GM18909 (cell line): Measurements from ENCODE around the gene PLK2.
A peak's percentile ranks its signal among the peaks of the same experiment; 100 is the strongest.

Source experiments
- ATAC-seq: cut with Tn5 transposase; IDR thresholded peaks from one replicate; pipeline ENCODE4 v1.9.1; 2021; ENCODE audit warnings: mild to moderate bottlenecking; ENCODE audit not compliant: unreplicated experiment, poor library complexity

Gene PLK2

GRCh38 chr5:58481828-58482227 is 21.9 kb upstream of the PLK2 start:
- ATAC-seq, result no peak

- ATAC-seq, result no peak
Measured at GRCh38 chr5:58481066-58481676, 21.3 kb upstream of the PLK2 start.

GRCh38 chr5:58477760-58478376 is 18.0 kb upstream of the PLK2 start:
- no peak for ATAC-seq

GRCh38 chr5:58475404-58475803 is 15.5 kb upstream of the PLK2 start:
- ATAC-seq, result no peak

GRCh38 chr5:58469896-58470295 is 10.0 kb upstream of the PLK2 start:
- ATAC-seq, result no peak

DNA sequence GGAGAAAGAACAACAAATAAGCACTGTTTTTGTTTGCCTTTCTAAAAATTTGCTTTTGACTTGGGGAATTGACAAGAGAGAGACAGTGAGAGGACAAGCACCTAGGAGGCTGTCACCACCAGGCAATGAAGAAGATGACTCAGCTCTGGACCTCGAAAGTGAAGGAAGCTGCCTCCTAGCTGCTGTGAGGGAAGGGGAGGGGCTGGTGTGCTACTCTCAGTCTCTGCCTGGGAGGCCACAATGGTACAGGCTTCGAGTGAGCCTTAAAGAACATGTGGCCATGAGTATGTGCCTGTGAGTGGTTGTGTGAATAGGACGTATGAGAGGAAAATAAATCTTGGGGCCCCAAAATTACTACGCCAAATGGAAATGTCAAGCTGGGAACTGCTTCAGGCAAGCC is 7.1 kb upstream of the PLK2 start:
- peak; percentile 99 for ATAC-seq

- no peak for ATAC-seq
Measured at GRCh38 chr5:58462623-58463230, 2.8 kb upstream of the PLK2 start.

GRCh38 chr5:58462154-58462553 is 2.3 kb upstream of the PLK2 start:
- no peak for ATAC-seq

DNA sequence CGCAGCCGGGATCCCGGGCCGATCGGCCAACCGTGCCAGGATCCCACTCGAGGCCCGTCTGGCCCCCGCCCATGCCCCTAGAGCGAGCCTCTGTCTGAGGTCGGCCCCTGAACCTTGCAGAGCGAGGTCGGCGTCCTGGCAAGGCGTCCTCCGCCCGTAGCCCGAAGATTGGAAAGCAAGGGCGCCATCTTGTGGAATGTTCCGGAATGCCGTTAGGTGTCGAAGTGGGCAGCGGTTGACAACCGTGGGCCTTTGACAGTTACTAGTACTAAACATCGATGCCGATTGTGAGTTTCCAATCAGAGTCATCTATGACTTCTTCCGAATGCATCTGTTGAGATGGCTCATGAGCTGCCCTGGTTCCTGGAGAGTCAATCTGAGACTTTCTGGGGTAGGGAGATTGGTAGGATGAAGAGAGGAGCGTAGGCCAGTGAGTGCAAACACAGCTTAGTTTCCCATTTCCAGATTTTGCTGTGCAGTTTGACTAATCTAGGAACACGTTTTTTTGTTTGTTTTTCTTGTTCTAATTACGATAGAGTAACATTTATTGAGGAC is 923 bp upstream of the PLK2 start:
- ATAC-seq, result peak; percentile 76

GRCh38 chr5:58459146-58460001 is 512 bp downstream of the PLK2 start:
- ATAC-seq, result no peak

DNA sequence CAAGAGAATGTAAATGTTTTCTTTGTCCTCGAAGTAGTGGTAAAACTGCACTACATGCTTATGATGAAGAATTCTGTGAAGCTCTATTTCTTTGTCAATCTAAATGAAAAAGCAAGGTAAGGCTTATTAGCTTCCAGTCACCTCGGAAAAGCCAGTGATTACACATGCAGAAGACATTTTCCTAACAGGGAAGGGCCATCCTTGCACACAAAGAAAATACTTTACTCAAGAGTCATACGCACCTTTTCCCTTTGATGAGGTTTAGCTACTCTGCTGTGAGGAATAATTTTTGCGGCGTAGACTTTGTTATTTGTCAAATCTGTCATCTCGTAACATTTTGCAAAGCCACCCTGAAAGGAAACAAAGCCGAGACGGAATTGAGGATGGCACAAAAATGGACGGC is 1.1 kb downstream of the PLK2 start:
- no peak for ATAC-seq

DNA sequence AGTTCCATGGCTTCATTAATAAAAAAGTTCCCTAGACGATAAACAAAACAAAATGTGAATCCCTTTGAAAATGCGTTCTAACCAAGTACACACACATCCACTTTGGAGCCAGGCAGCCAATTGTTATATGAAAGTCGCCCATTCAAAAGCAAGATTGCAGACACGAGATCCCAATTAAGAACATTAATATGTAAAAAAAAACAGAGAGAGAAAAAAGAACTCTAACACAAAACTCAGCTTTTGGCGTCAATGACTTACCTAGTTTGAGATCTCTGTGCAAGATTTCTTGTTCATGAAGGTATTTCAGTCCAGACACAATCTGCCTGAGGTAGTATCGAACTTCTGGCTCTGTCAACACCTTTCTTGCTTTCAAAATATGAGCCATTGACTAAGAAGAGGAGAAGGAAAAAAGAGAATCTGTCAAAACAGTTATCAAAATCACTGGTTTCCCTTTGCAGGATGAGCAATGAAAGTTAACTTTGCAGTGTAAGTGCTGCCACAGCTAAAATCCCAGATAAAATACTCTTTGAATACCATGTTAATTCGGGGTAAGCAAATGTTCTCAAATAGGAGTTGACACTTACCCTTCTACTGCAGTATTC is 1.6 kb downstream of the PLK2 start:
- no peak for ATAC-seq

DNA sequence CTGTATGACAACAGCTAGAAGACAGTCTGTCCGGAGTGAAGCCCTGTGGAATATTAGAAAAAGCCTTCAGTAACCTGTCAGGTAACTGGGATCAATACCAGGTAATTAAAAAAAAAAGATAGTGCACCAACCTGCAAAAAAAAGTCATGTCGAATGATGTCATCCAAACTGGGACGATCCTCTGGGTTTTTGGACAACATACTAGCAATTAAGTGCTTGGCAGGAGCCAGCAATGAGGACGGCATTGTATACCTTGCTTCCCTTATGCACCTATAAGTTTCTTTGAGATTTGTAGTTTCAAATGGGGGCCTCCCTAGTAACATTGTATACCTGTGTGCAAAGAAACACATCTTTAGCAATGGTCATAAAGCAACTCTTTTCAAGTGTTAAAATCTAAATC is 2.8 kb downstream of the PLK2 start:
- no peak for ATAC-seq

GRCh38 chr5:58456486-58456885 is 3.4 kb downstream of the PLK2 start:
- no peak for ATAC-seq

GRCh38 chr5:58456026-58456425 is 3.9 kb downstream of the PLK2 start:
- no peak for ATAC-seq

GRCh38 chr5:58455480-58455879 is 4.4 kb downstream of the PLK2 start:
- ATAC-seq, result no peak

GRCh38 chr5:58455066-58455465 is 4.8 kb downstream of the PLK2 start:
- no peak for ATAC-seq

GRCh38 chr5:58454025-58454424 is 5.9 kb downstream of the PLK2 start:
- no peak for ATAC-seq

GRCh38 chr5:58453306-58453705 is 6.6 kb downstream of the PLK2 start:
- no peak for ATAC-seq

GRCh38 chr5:58452566-58453258 is 7.2 kb downstream of the PLK2 start:
- ATAC-seq, result no peak
